ENCODE data around the gene SLC2A6.

SLC2A6 gene, protein sequence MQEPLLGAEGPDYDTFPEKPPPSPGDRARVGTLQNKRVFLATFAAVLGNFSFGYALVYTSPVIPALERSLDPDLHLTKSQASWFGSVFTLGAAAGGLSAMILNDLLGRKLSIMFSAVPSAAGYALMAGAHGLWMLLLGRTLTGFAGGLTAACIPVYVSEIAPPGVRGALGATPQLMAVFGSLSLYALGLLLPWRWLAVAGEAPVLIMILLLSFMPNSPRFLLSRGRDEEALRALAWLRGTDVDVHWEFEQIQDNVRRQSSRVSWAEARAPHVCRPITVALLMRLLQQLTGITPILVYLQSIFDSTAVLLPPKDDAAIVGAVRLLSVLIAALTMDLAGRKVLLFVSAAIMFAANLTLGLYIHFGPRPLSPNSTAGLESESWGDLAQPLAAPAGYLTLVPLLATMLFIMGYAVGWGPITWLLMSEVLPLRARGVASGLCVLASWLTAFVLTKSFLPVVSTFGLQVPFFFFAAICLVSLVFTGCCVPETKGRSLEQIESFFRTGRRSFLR

GRCh38 chr9:133478851-133479711, at the start of gene SLC2A6:
TSS of gene SLC2A6 (minus strand) at chr9:133479099. CDS start at chr9:133479059, 40 bp downstream.
- no peak for TF ChIP-seq CTCF (IDR thresholded peaks at IDR 0.05)
- no peak for TF ChIP-seq ZFX (IDR thresholded peaks at IDR 0.05; ENCODE audit: borderline replicate concordance)
- H3K27ac ChIP-seq = no peak within 1 kb of the TSS

- no peak overlapping the region for H3K27ac ChIP-seq
- TF ChIP-seq CTCF (IDR thresholded peaks at IDR 0.05) (no peak), ZFX (IDR thresholded peaks at IDR 0.05; ENCODE audit: borderline replicate concordance) (no peak)
Measured at GRCh38 chr9:133528001-133528875, 49.3 kb upstream of the SLC2A6 start.

DNA sequence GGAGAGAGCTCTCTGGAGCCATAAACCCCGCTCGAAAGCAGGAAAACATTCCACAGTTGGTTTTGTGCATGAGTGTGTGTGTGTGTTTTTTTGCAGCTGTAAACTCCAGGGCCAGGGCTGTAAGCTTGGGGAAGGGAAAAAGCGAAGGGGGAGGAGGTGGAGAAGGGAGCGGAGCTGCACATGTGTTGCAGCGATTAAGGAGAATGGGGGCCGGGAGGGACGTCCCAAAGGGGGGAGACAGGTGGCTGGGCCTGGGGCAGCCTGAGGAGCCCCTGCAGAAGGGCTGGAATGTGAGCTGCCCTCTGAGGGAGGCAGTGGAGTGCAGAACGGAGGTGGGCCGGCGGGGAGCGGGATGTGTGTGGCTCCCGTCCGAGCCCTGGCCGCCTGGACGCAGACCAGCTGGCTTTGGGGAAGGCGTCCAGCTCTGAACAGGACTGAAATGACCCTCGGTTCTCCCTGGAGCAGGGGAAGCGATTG, 48.6 kb upstream of the SLC2A6 start:
- H3K27ac ChIP-seq = no peak overlapping the region
- TF ChIP-seq ZFX (IDR thresholded peaks at IDR 0.05; ENCODE audit: borderline replicate concordance) = no peak
- TF ChIP-seq CTCF (IDR thresholded peaks at IDR 0.05) = no peak

DNA sequence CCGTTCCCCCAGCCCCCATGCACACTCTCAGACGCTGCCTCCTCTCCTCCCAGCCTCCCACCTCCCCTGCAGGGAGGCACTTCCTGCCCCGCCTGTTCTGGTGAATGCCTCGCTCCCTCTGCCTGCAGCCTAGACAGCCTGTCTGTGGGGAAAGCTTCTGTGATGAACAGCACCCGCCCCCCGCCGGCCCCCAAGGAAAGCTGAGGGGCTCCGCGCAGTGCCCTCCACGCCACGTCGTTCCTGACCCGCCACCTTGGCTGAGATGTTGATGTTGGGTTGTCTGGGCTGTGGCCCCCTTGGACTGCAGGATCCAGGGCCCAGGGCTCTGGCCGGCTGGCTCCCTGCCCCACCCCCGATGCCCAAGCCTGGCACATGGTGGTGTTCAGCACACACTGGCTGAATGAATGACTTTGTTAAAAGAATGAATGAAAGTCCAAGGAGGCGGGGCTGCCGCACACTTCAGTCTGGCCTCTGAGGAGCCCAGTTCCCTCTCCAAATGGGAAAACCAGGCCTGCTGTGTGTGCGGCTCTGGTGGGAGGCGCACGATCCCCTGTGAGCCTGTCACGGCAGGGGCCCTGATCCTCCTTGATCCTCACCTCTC, 47.9 kb upstream of the SLC2A6 start:
- TF ChIP-seq CTCF (IDR thresholded peaks at IDR 0.05) (no peak), ZFX (IDR thresholded peaks at IDR 0.05; ENCODE audit: borderline replicate concordance) (no peak)
- no peak overlapping the region for H3K27ac ChIP-seq

DNA sequence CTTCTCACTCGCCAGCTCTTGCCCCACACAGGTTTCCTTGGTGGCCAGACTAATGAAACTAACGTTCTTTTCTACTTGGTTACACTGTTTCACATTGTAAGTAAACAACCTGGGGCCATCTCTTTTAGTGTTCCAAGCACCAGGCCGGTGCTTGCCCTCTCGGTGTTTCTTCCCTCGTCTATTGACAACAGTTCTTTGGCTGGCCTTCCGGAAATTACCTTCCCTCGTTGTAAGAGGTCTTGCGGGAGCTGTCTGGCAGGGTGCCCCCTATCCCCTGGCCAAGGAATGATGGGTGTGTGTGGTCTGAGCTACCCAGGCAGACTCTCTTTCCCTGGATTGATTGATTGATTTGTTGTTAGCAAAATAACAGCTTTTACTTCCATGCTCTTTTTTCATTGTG, 46.8 kb upstream of the SLC2A6 start:
- no peak for TF ChIP-seq ZFX (IDR thresholded peaks at IDR 0.05; ENCODE audit: borderline replicate concordance)
- TF ChIP-seq CTCF (IDR thresholded peaks at IDR 0.05) = no peak
- no peak overlapping the region for H3K27ac ChIP-seq

DNA sequence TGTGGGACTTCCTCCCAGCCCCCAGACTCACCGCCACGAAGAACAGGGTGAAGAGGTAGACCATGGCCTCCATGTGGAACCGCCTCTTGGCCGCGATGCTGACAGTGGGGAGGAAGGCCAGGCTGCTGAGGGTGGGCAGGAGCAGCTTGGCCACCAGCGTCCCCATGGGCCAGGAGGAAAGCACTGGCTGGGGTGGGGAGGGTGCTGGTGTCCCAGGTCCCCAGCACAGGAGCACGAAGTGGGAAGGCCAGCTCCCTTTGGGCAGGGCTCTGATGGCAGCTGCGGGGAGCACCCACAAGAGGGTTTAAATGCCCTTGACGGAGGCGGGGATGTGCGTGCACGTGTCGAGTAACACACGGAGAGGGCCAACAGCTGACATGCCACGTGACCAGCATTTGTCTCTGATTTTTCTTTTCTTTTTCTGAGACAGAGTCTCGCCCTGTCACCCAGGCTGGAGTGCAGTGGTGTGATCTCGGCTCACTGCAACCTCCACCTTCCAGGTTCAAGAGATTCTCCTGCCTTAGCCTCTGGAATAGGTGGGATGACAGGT, 45.9 kb upstream of the SLC2A6 start, which contains the start of gene MYMK:
MYMK (minus strand) TSS at position 281 of the 550 bp plus-strand sequence; CDS start at position 166, 115 bp downstream.
- TF ChIP-seq CTCF (IDR thresholded peaks at IDR 0.05) = no peak
- TF ChIP-seq ZFX (IDR thresholded peaks at IDR 0.05; ENCODE audit: borderline replicate concordance) = no peak
- no peak within 1 kb of the TSS for H3K27ac ChIP-seq
